Chondrocyte (in vitro differentiated cells): ENCODE data around the gene IQCH. TPM values are rescaled to one million over a fixed set of nuclear protein-coding genes. Genes with fewer than 3 reads are reported as not detected.
"Not testable (repeated sequence)": the region's sequence is repeated elsewhere in the genome, so short reads cannot be mapped to it uniquely, and the experiment has no call there.

Experiments
- DNase-seq: peaks from one replicate; pipeline ENCODE4 v3.0.0; 2021; ENCODE audit warnings: mixed read lengths, low spot score
- H3K27ac Mint-ChIP-seq: one replicate; pipeline ENCODE4 v1.8.0; 2021; ENCODE audit warnings: mild to moderate bottlenecking, moderate library complexity, mixed read lengths; ENCODE audit not compliant: unreplicated experiment
- H3K27me3 Mint-ChIP-seq: 2 replicates; pipeline ENCODE4 v1.8.0; 2021; ENCODE audit warnings: low read depth, mixed read lengths
- H3K36me3 Mint-ChIP-seq: 2 replicates; pipeline ENCODE4 v1.8.0; 2021; ENCODE audit warnings: low read depth, mixed read lengths
- H3K4me1 Mint-ChIP-seq: 2 replicates; pipeline ENCODE4 v1.8.0; 2021; ENCODE audit warnings: low read depth, mild to moderate bottlenecking, mixed read lengths
- H3K4me3 Mint-ChIP-seq: one replicate; pipeline ENCODE4 v1.8.0; 2021; ENCODE audit warnings: mild to moderate bottlenecking, moderate library complexity, mixed read lengths; ENCODE audit not compliant: unreplicated experiment
- H3K9me3 Mint-ChIP-seq: 2 replicates; pipeline ENCODE4 v1.8.0; 2021; ENCODE audit warnings: low read depth, mixed read lengths
- total RNA-seq: library from RNA; stranded (reverse); gene quantifications from 3 replicates; pipeline ENCODE4 v1.2.1, GENCODE V29; 2021
- TF ChIP-seq, protein P1 (sequence below): fragments of 200-600 bp; sonication (generic); IDR thresholded peaks from 2 replicates; pipeline ENCODE4 v1.5.0; 2021; ENCODE audit warnings: antibody characterized with exemption, mild to moderate bottlenecking, moderate library complexity

IQCH gene
- total RNA-seq, 1 donor from 2014 or later: 1.0 TPM

DNA sequence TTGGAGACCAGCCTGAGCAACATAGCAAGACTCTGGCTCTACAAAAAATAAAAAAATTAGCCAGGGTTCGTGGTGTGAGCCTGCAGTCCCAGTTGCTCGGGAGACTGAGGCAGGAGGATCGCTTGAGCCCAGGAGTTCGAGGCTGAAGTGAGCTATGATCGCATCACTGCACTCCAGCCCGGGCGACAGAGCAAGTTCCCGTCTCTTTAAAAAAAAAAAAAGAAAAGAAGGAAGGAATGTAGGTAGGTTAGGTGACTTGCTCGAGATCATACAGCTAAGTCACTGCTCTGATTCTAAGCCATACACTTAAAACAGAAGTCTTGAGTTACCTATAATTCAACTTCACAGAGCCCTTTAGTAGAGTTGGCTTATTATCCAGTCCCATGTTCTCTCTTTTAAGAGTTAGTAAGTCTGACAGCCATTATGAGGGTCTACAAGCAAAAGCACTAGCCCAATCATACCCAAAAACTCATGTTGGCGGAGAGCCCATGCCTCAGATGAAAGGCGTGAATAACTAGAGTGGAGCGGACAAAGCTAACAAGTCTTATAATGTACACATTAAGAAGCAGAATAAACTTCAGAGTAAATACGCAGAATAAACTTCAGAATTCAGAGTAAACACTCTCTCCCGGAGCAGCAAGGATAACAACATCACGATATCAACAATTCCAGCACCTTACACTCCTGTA, 893 bp upstream of the IQCH start:
- Mint-ChIP-seq H3K36me3 (no peaks in the 10 kb centered on the region), H3K4me3 (peak overlapping the region; percentile 89), H3K4me1 (peaks cover 28% of the 10 kb centered on the region), H3K27me3 (no peaks in the 10 kb centered on the region), H3K27ac (peak overlapping the region; percentile 99), H3K9me3 (no peaks in the 10 kb centered on the region)
- no peak for DNase-seq
- TF ChIP-seq, protein P1, sequence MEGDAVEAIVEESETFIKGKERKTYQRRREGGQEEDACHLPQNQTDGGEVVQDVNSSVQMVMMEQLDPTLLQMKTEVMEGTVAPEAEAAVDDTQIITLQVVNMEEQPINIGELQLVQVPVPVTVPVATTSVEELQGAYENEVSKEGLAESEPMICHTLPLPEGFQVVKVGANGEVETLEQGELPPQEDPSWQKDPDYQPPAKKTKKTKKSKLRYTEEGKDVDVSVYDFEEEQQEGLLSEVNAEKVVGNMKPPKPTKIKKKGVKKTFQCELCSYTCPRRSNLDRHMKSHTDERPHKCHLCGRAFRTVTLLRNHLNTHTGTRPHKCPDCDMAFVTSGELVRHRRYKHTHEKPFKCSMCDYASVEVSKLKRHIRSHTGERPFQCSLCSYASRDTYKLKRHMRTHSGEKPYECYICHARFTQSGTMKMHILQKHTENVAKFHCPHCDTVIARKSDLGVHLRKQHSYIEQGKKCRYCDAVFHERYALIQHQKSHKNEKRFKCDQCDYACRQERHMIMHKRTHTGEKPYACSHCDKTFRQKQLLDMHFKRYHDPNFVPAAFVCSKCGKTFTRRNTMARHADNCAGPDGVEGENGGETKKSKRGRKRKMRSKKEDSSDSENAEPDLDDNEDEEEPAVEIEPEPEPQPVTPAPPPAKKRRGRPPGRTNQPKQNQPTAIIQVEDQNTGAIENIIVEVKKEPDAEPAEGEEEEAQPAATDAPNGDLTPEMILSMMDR: no peak

DNA sequence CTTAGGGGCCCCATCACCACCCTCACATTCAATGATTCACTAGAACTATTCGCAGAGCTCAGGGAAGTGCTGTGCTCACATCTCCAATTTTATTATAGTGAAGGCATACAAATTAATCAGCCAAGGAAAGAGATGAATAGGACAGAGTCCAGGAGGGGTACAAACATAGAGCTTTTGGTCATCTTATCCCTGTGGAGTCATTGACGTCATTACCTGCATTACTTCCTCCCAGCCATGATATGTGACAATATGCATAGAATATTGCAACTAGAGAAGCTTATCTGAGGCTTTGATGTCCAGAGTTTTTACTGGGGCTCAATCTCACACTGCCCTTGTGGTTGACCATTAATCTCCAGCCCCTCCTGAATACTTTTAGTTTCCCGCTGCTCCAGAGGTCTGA, 1.5 kb downstream of the IQCH start:
- no peak overlapping the region for H3K27ac Mint-ChIP-seq
- H3K9me3 Mint-ChIP-seq: no peaks in the 10 kb centered on the region
- DNase-seq: no peak
- H3K36me3 Mint-ChIP-seq: no peaks in the 10 kb centered on the region
- peak overlapping the region; percentile 17 for H3K4me3 Mint-ChIP-seq
- TF ChIP-seq, protein P1: no peak
- H3K4me1 Mint-ChIP-seq: peaks cover 28% of the 10 kb centered on the region
- H3K27me3 Mint-ChIP-seq: no peaks in the 10 kb centered on the region

DNA sequence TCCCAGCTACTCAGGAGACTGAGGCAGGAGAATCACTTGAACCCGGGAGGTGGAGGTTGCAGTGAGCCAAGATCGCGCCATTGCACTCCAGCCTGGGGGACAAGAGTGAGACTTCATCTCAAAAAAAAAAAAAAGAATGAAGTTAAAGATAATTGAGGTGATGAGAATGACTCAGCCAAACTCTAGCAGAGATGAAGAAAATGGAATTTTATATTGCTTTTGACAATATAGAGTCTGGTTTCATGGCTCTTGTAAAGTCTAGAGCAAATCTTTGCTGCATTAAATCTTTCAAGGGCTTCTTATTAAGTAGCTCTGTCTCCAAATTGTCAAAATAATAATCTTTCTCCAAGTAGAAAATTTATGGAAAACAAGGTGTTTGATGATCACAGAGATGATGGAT, 3.8 kb downstream of the IQCH start:
- not testable (repeated sequence) for H3K36me3 Mint-ChIP-seq, H3K9me3 Mint-ChIP-seq, DNase-seq, H3K4me3 Mint-ChIP-seq, H3K27ac Mint-ChIP-seq, H3K27me3 Mint-ChIP-seq
- peaks cover 13% of the 10 kb centered on the region for H3K4me1 Mint-ChIP-seq

DNA sequence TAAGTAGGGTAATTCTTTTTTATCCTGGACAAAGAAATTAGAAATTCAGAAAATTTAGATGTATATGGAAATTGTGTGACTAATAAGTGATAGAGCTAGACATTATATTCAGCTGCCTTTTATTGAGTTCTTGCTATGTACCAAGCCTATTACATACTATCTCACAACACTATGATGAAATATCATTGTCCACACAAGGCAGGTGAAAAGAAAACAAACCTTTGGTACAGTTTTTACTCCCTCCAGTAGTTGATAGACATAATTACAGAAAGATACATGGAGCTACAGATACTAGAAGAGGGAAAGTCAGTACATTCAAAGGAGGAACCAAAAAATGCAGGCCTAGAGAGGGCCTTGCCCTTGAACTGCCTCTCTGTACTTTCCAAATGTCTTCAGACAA, 4.8 kb downstream of the IQCH start:
- Mint-ChIP-seq H3K27ac (no peak overlapping the region), H3K36me3 (no peaks in the 10 kb centered on the region), H3K9me3 (no peaks in the 10 kb centered on the region), H3K4me1 (peaks cover 7% of the 10 kb centered on the region), H3K4me3 (no peak overlapping the region), H3K27me3 (no peaks in the 10 kb centered on the region)
- TF ChIP-seq, protein P1: no peak
- no peak for DNase-seq

DNA sequence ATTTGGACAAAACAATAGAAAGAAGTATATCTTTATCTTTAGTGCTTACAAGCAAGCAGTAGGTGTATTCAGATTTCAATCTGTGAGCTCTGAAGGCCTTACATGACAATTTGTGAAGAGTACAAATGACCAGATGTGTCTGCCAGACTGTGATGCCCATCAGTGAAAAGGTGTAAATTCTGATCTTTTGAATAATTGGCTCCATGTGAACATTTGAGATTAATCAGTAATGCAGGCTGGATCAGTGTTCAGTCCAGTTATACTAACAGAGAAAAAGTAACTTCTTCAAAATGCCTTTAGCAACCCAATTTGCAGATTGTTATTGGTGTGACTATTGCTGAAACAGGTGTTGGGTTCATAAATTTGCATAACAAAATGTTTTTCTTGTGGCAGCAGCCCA, 5.2 kb downstream of the IQCH start:
- H3K27ac Mint-ChIP-seq: no peak overlapping the region
- TF ChIP-seq, protein P1: no peak
- H3K4me3 Mint-ChIP-seq: no peak overlapping the region
- H3K9me3 Mint-ChIP-seq: no peaks in the 10 kb centered on the region
- peaks cover 6% of the 10 kb centered on the region for H3K4me1 Mint-ChIP-seq
- H3K36me3 Mint-ChIP-seq: no peaks in the 10 kb centered on the region
- H3K27me3 Mint-ChIP-seq: no peaks in the 10 kb centered on the region
- no peak for DNase-seq

DNA sequence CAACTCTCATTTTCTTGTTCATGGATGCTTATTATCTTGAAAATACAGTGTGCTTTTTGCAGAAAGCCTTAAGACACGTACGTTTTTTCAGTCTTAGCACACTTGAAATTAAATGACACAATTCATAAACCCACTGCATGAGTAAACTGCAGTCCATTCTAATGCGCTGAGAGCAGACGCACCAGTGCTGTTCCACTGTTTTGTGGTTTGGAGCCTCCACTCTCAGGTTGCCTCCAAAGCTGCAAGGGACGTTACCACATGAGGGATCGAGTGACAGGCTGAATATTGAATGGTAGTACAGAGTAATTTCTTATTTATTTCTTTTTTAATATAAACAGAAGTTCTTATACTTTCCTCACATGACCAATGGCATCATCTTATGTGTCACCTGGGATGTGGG, 12.3 kb downstream of the IQCH start:
- DNase-seq: no peak
- Mint-ChIP-seq H3K27ac (no peak overlapping the region), H3K27me3 (no peaks in the 10 kb centered on the region), H3K36me3 (no peaks in the 10 kb centered on the region), H3K9me3 (peaks cover 11% of the 10 kb centered on the region), H3K4me1 (no peaks in the 10 kb centered on the region), H3K4me3 (no peak overlapping the region)
- TF ChIP-seq, protein P1: no peak
